ENCODE data around the gene MRC2.
"Not testable (repeated sequence)": the region's sequence is repeated elsewhere in the genome, so short reads cannot be mapped to it uniquely, and the experiment has no call there.

The MRC2 gene

GRCh38 chr17:62627219-62627903, at the start of gene MRC2:
Gene MRC2, plus strand, starts transcription at chr17:62627670. Its CDS starts 133 bp downstream, at chr17:62627803.
- Mint-ChIP-seq H3K4me3 (peak within 1 kb of the TSS; percentile 80), H3K27me3 (ENCODE audit: low read depth) (peaks cover 46% of the 10 kb centered on the region), H3K27ac (no peak within 1 kb of the TSS), H3K36me3 (ENCODE audit: low read depth) (peaks cover 4% of the 10 kb centered on the region), H3K9me3 (no peaks in the 10 kb centered on the region), H3K4me1 (ENCODE audit: low read depth) (peaks cover 3% of the 10 kb centered on the region)

- Mint-ChIP-seq H3K9me3 (no peaks in the 10 kb centered on the region), H3K4me3 (no peak overlapping the region), H3K36me3 (ENCODE audit: low read depth) (peaks cover 26% of the 10 kb centered on the region), H3K27ac (no peak overlapping the region), H3K27me3 (ENCODE audit: low read depth) (no peaks in the 10 kb centered on the region), H3K4me1 (ENCODE audit: low read depth) (peaks cover 1% of the 10 kb centered on the region)
Observed at GRCh38 chr17:62578757-62579487, 48.5 kb upstream of the MRC2 start.

- no peaks in the 10 kb centered on the region for H3K9me3 Mint-ChIP-seq
- peaks cover 22% of the 10 kb centered on the region for H3K36me3 Mint-ChIP-seq (ENCODE audit: low read depth)
- H3K4me3 Mint-ChIP-seq, result no peak overlapping the region
- no peak overlapping the region for H3K27ac Mint-ChIP-seq
- no peaks in the 10 kb centered on the region for H3K4me1 Mint-ChIP-seq (ENCODE audit: low read depth)
- no peaks in the 10 kb centered on the region for H3K27me3 Mint-ChIP-seq (ENCODE audit: low read depth)
Observed at GRCh38 chr17:62580947-62581346, 46.5 kb upstream of the MRC2 start.

GRCh38 chr17:62581764-62582163, 45.7 kb upstream of the MRC2 start:
- H3K4me3 Mint-ChIP-seq, result no peak overlapping the region
- no peak overlapping the region for H3K27ac Mint-ChIP-seq
- H3K9me3 Mint-ChIP-seq, result no peaks in the 10 kb centered on the region
- peaks cover 18% of the 10 kb centered on the region for H3K36me3 Mint-ChIP-seq (ENCODE audit: low read depth)
- H3K4me1 Mint-ChIP-seq (ENCODE audit: low read depth), result no peaks in the 10 kb centered on the region
- H3K27me3 Mint-ChIP-seq (ENCODE audit: low read depth), result no peaks in the 10 kb centered on the region

GRCh38 chr17:62587554-62587953, 39.9 kb upstream of the MRC2 start:
- H3K36me3 Mint-ChIP-seq (ENCODE audit: low read depth), result peaks cover 15% of the 10 kb centered on the region

GRCh38 chr17:62588109-62588508, 39.4 kb upstream of the MRC2 start:
- H3K4me1 Mint-ChIP-seq (ENCODE audit: low read depth), result no peaks in the 10 kb centered on the region
- peaks cover 11% of the 10 kb centered on the region for H3K36me3 Mint-ChIP-seq (ENCODE audit: low read depth)
- H3K4me3 Mint-ChIP-seq, result no peak overlapping the region
- no peaks in the 10 kb centered on the region for H3K27me3 Mint-ChIP-seq (ENCODE audit: low read depth)
- no peaks in the 10 kb centered on the region for H3K9me3 Mint-ChIP-seq
- H3K27ac Mint-ChIP-seq, result no peak overlapping the region

More at GRCh38 chr17:62587554-62587953, 39.9 kb upstream of the MRC2 start:
- Mint-ChIP-seq H3K27ac (no peak overlapping the region), H3K9me3 (no peaks in the 10 kb centered on the region), H3K4me3 (no peak overlapping the region), H3K4me1 (ENCODE audit: low read depth) (no peaks in the 10 kb centered on the region), H3K27me3 (ENCODE audit: low read depth) (no peaks in the 10 kb centered on the region)

GRCh38 chr17:62591333-62591732, 36.1 kb upstream of the MRC2 start:
- H3K27me3 Mint-ChIP-seq (ENCODE audit: low read depth), result no peaks in the 10 kb centered on the region
- peaks cover 10% of the 10 kb centered on the region for H3K36me3 Mint-ChIP-seq (ENCODE audit: low read depth)
- no peak overlapping the region for H3K27ac Mint-ChIP-seq
- no peaks in the 10 kb centered on the region for H3K9me3 Mint-ChIP-seq
- no peaks in the 10 kb centered on the region for H3K4me1 Mint-ChIP-seq (ENCODE audit: low read depth)
- no peak overlapping the region for H3K4me3 Mint-ChIP-seq

GRCh38 chr17:62591822-62592221, 35.6 kb upstream of the MRC2 start:
- H3K4me1 Mint-ChIP-seq (ENCODE audit: low read depth); H3K27ac Mint-ChIP-seq; H3K4me3 Mint-ChIP-seq; H3K27me3 Mint-ChIP-seq (ENCODE audit: low read depth); H3K9me3 Mint-ChIP-seq: not testable (repeated sequence)
- peaks cover 15% of the 10 kb centered on the region for H3K36me3 Mint-ChIP-seq (ENCODE audit: low read depth)

GRCh38 chr17:62592341-62593099, 35.0 kb upstream of the MRC2 start:
- no peak overlapping the region for H3K4me3 Mint-ChIP-seq
- H3K4me1 Mint-ChIP-seq (ENCODE audit: low read depth), result no peaks in the 10 kb centered on the region
- no peaks in the 10 kb centered on the region for H3K27me3 Mint-ChIP-seq (ENCODE audit: low read depth)
- peaks cover 19% of the 10 kb centered on the region for H3K36me3 Mint-ChIP-seq (ENCODE audit: low read depth)
- no peak overlapping the region for H3K27ac Mint-ChIP-seq
- H3K9me3 Mint-ChIP-seq, result no peaks in the 10 kb centered on the region

GRCh38 chr17:62595484-62595883, 32.0 kb upstream of the MRC2 start:
- H3K27me3 Mint-ChIP-seq (ENCODE audit: low read depth), result no peaks in the 10 kb centered on the region
- no peaks in the 10 kb centered on the region for H3K9me3 Mint-ChIP-seq
- no peaks in the 10 kb centered on the region for H3K4me1 Mint-ChIP-seq (ENCODE audit: low read depth)
- no peak overlapping the region for H3K27ac Mint-ChIP-seq
- H3K4me3 Mint-ChIP-seq, result no peak overlapping the region
- H3K36me3 Mint-ChIP-seq (ENCODE audit: low read depth), result peaks cover 34% of the 10 kb centered on the region

- Mint-ChIP-seq H3K4me1 (ENCODE audit: low read depth) (no peaks in the 10 kb centered on the region), H3K4me3 (no peak overlapping the region), H3K27me3 (ENCODE audit: low read depth) (no peaks in the 10 kb centered on the region), H3K9me3 (no peaks in the 10 kb centered on the region), H3K27ac (no peak overlapping the region), H3K36me3 (ENCODE audit: low read depth) (peaks cover 37% of the 10 kb centered on the region)
Observed at GRCh38 chr17:62596662-62597061, 30.8 kb upstream of the MRC2 start.

- Mint-ChIP-seq H3K4me3 (no peak overlapping the region), H3K27me3 (ENCODE audit: low read depth) (no peaks in the 10 kb centered on the region), H3K9me3 (no peaks in the 10 kb centered on the region), H3K27ac (no peak overlapping the region), H3K36me3 (ENCODE audit: low read depth) (peaks cover 41% of the 10 kb centered on the region), H3K4me1 (ENCODE audit: low read depth) (no peaks in the 10 kb centered on the region)
Observed at GRCh38 chr17:62597150-62597549, 30.3 kb upstream of the MRC2 start.

- Mint-ChIP-seq H3K9me3 (no peaks in the 10 kb centered on the region), H3K27me3 (ENCODE audit: low read depth) (no peaks in the 10 kb centered on the region), H3K27ac (no peak overlapping the region), H3K36me3 (ENCODE audit: low read depth) (peaks cover 39% of the 10 kb centered on the region), H3K4me3 (no peak overlapping the region), H3K4me1 (ENCODE audit: low read depth) (no peaks in the 10 kb centered on the region)
Observed at GRCh38 chr17:62597920-62598319, 29.6 kb upstream of the MRC2 start.

- Mint-ChIP-seq H3K36me3 (ENCODE audit: low read depth) (peaks cover 42% of the 10 kb centered on the region), H3K4me3 (no peak overlapping the region), H3K27ac (no peak overlapping the region), H3K9me3 (no peaks in the 10 kb centered on the region), H3K27me3 (ENCODE audit: low read depth) (no peaks in the 10 kb centered on the region), H3K4me1 (ENCODE audit: low read depth) (no peaks in the 10 kb centered on the region)
Observed at GRCh38 chr17:62599964-62600657, 27.4 kb upstream of the MRC2 start.
